Measurements from ENCODE around the gene TAS2R50. TPM values are rescaled to one million over a fixed set of nuclear protein-coding genes. Genes with fewer than 3 reads are reported as not detected.

TAS2R50 gene
- total RNA-seq, 4 donors from 2014 or later, result 1.4 to 7.2 (median 3.0) TPM; not detected in 1

DNA sequence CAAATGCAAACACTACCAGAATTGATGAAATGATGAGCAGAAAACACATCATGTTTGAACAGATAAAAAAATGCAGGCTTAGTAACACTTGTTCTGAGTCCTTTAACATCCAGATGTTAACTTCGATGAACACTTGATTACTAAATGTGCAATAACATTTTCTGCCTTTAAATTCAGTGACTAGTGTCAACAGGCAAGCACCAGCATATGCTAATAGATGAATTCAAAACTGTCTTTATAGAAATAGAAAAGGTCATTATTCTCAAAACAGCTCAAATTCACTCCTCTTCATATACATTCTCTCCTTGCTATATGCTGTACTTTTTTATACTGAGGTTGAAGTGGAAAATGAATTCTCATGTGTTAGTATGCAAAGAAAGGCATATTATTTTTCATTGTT lies 35.8 kb upstream of the TAS2R50 start, which contains the start of gene TAS2R19:
TAS2R19 (minus strand) TSS at position 101 of the 400 bp plus-strand sequence; CDS start at position 52, 49 bp downstream.
- Histone ChIP-seq H3K36me3 (peaks cover 0 to 12% of the 10 kb centered on the region in 2 donors), H3K27me3 (no peaks in the 10 kb centered on the region), H3K4me3 (no peak within 1 kb of the TSS), H3K9me3 (no peaks in the 10 kb centered on the region), H3K27ac (no peak within 1 kb of the TSS), H3K4me1 (peaks cover 0 to 7% (median 0%) of the 10 kb centered on the region in 3 donors)
- no peak for ATAC-seq
- TF ChIP-seq CTCF (IDR thresholded peaks at IDR 0.05), result no peak
- no peak for TF ChIP-seq EP300 (IDR thresholded peaks at IDR 0.05)
- TF ChIP-seq POLR2AphosphoS5 (IDR thresholded peaks at IDR 0.05), result no peak
- TF ChIP-seq POLR2A (IDR thresholded peaks at IDR 0.05), result no peak
- WGBS, 2 donors (ENCODE audit: low coverage in 1 of 2), result 92 to 100% methylated on average over 1 of the region's 1 CpG

DNA sequence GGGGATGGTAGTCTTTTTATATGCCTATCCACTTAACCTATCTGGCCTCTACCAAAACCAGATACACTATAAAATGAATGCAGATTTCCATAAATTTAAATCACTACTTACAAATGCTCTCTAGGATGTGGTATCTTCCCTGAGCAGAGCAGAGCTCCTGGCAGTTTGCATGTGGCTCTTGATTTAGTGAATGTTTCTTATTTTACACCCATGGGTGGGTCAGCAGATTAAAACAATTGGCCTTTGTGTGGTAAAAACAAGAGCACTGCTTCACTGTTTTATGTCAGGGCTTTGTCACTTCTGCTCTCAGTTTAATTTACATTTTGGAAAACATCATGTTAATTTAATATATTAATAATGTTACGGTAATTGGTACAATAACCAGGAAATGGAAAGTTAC lies 30.2 kb upstream of the TAS2R50 start:
- H3K36me3 ChIP-seq, result peaks cover 0 to 5% of the 10 kb centered on the region in 2 donors
- WGBS, 2 donors (ENCODE audit: low coverage in 1 of 2), result 22 to 88% methylated on average over 1 of the region's 1 CpG
- H3K4me3 ChIP-seq, result no peak overlapping the region
- ATAC-seq, result no peak
- no peaks in the 10 kb centered on the region for H3K4me1 ChIP-seq
- no peak for TF ChIP-seq POLR2A (IDR thresholded peaks at IDR 0.05)
- no peak for TF ChIP-seq CTCF (IDR thresholded peaks at IDR 0.05)
- no peak for TF ChIP-seq EP300 (IDR thresholded peaks at IDR 0.05)
- TF ChIP-seq POLR2AphosphoS5 (IDR thresholded peaks at IDR 0.05), result no peak
- H3K27ac ChIP-seq, result no peak overlapping the region
- H3K9me3 ChIP-seq, result no peaks in the 10 kb centered on the region
- no peaks in the 10 kb centered on the region for H3K27me3 ChIP-seq

DNA sequence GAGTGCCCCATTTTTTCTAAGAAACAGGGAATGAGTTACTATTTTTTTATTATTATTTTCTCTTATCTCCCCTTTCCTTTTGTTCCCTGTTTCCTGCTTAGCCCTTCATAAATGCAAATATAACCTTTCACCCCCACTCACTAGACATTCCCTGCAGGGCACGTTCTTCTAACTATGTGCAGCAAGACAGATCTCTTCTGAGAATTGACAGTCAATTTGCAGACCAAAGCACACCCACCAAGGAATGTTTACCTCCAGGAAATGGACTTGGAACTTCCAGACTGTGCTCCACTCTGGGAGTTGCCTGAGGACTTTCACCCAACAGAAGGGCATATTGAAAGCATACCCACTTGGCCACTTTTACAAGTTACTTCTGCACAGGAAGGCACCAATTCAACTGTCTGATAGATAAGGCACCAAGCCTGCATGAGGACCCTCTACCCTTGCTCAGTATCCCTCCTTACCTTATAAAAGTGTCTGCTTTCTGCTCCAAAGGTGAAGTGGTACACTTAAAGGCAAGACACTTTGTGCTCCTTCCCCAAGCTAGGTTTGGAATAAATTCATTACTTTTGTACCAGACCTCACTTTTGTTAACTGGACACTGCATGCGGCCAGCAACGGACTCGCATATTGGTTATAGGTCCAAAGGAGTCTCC lies 29.2 kb upstream of the TAS2R50 start:
- no peaks in the 10 kb centered on the region for H3K27me3 ChIP-seq
- no peak for TF ChIP-seq CTCF (IDR thresholded peaks at IDR 0.05)
- no peak for TF ChIP-seq POLR2AphosphoS5 (IDR thresholded peaks at IDR 0.05)
- no peak for TF ChIP-seq POLR2A (IDR thresholded peaks at IDR 0.05)
- no peak for TF ChIP-seq EP300 (IDR thresholded peaks at IDR 0.05)
- no peaks in the 10 kb centered on the region for H3K9me3 ChIP-seq
- H3K4me1 ChIP-seq, result no peaks in the 10 kb centered on the region
- 83 to 100% methylated on average over 1 to 3 of the region's 4 CpGs for WGBS, 2 donors (ENCODE audit: low coverage in 1 of 2)
- no peak overlapping the region for H3K4me3 ChIP-seq
- H3K36me3 ChIP-seq, result peaks cover 0 to 5% of the 10 kb centered on the region in 2 donors
- no peak overlapping the region for H3K27ac ChIP-seq
- no peak for ATAC-seq

DNA sequence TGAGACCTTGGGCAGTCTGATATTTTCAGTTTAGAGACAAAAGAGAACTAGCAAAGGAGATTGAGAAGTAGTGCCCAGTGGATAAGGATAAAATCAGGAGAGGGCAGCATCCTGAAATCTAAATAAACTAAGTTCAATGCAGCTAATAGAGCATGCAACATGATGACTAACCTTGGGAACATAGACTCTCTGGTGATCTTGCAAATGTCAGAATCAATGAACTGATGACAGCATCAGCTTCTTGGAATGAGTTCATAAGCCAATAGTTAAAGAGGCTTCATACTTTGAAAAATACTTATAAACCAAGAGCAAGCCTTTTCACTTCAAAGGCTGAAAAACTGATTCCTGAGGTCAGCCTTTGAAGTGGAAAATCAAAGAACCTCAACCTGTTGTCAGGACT lies 27.5 kb upstream of the TAS2R50 start:
- no peak for ATAC-seq
- TF ChIP-seq EP300 (IDR thresholded peaks at IDR 0.05) (no peak), POLR2AphosphoS5 (IDR thresholded peaks at IDR 0.05) (no peak)
- Histone ChIP-seq H3K36me3 (peaks cover 0 to 5% of the 10 kb centered on the region in 2 donors), H3K4me3 (no peak overlapping the region), H3K9me3 (no peaks in the 10 kb centered on the region), H3K27me3 (no peaks in the 10 kb centered on the region), H3K27ac (no peak overlapping the region), H3K4me1 (no peaks in the 10 kb centered on the region)

DNA sequence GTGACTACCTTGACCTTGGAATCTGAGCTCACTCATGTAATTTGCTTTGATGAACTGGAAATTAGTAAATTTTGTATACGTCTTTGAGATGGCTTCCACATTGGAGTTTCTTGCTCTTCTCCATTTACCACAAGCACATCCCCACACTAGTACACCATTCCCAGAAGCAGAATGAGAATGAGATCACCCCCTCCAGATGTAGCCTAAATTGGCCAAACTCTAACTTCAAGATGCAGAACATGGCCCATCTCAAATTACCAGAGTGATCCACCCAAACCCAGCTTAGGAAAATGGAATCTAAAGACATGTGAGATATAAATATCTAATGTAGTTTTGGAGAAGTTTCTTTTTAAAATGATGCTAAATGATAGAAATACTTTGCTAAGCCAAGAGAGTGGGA lies 20.9 kb upstream of the TAS2R50 start:
- Histone ChIP-seq H3K27me3 (no peaks in the 10 kb centered on the region), H3K4me1 (no peaks in the 10 kb centered on the region), H3K27ac (no peak overlapping the region), H3K36me3 (no peaks in the 10 kb centered on the region), H3K4me3 (no peak overlapping the region), H3K9me3 (no peaks in the 10 kb centered on the region)
- ATAC-seq, result no peak
- WGBS, 2 donors (ENCODE audit: low coverage in 1 of 2), result 100% methylated on average over 1 of the region's 1 CpG
- TF ChIP-seq CTCF (IDR thresholded peaks at IDR 0.05) (no peak), EP300 (IDR thresholded peaks at IDR 0.05) (no peak), POLR2A (IDR thresholded peaks at IDR 0.05) (no peak)

Measured in gastroesophageal sphincter (tissue), 4 donors.